GM21825 (cell line): Measurements from ENCODE around the gene P2RX2.
A peak's percentile ranks its signal among the peaks of the same experiment; 100 is the strongest.

Experiments
- ATAC-seq: cut with Tn5 transposase; IDR thresholded peaks from one replicate; pipeline ENCODE4 v1.9.1; 2021; ENCODE audit warnings: mild to moderate bottlenecking, moderate library complexity; ENCODE audit not compliant: unreplicated experiment

Gene P2RX2

GRCh38 chr12:132602572-132603239 is 15.9 kb upstream of the P2RX2 start:
- no peak for ATAC-seq

GRCh38 chr12:132603240-132604150 is 15.1 kb upstream of the P2RX2 start:
- ATAC-seq = no peak

- ATAC-seq = no peak
Measured at GRCh38 chr12:132604151-132604618, 14.4 kb upstream of the P2RX2 start.

GRCh38 chr12:132604668-132605441 is 13.7 kb upstream of the P2RX2 start:
- no peak for ATAC-seq

GRCh38 chr12:132605892-132606291 is 12.7 kb upstream of the P2RX2 start:
- no peak for ATAC-seq

GRCh38 chr12:132606466-132606865 is 12.1 kb upstream of the P2RX2 start:
- no peak for ATAC-seq

- ATAC-seq = no peak
Measured at GRCh38 chr12:132606927-132607326, 11.6 kb upstream of the P2RX2 start.

- ATAC-seq = no peak
Measured at GRCh38 chr12:132608231-132609171, 10.1 kb upstream of the P2RX2 start.

- ATAC-seq = no peak
Measured at GRCh38 chr12:132610051-132610759, 8.4 kb upstream of the P2RX2 start, which contains the start of gene LRCOL1. Gene LRCOL1, minus strand, starts transcription at chr12:132610582. Its CDS starts 4,331 bp downstream, at chr12:132606251.

- ATAC-seq = no peak
Measured at GRCh38 chr12:132610866-132611602, 7.5 kb upstream of the P2RX2 start.

GRCh38 chr12:132611620-132612019 is 7.0 kb upstream of the P2RX2 start:
- ATAC-seq = no peak

GRCh38 chr12:132614029-132614428 is 4.5 kb upstream of the P2RX2 start:
- no peak for ATAC-seq

- ATAC-seq = peak; percentile 57
Measured at GRCh38 chr12:132614861-132615578, 3.6 kb upstream of the P2RX2 start.

- no peak for ATAC-seq
Measured at GRCh38 chr12:132615579-132616038, 3.0 kb upstream of the P2RX2 start.

- no peak for ATAC-seq
Measured at GRCh38 chr12:132617135-132617701, 1.4 kb upstream of the P2RX2 start.

- ATAC-seq = no peak
Measured at GRCh38 chr12:132617822-132618682, 524 bp upstream of the P2RX2 start.

- ATAC-seq = no peak
Measured at GRCh38 chr12:132619071-132619385, 452 bp downstream of the P2RX2 start.
